ENCODE data around the gene SPINK8. TPM values are rescaled to one million over a fixed set of nuclear protein-coding genes. Genes with fewer than 3 reads are reported as not detected.

Gene SPINK8
- total RNA-seq, 4 donors from 2014 or later, result not detected

- intact Hi-C loops (cut with DNase I), result no loop called here
- no peaks in the 10 kb centered on the region for H3K36me3 ChIP-seq
Observed at GRCh38 chr3:48353987-48354386, 20.5 kb upstream of the SPINK8 start.

GRCh38 chr3:48352546-48352945 is 19.1 kb upstream of the SPINK8 start:
- H3K9me3 ChIP-seq, result no peaks in the 10 kb centered on the region
- WGBS, 2 donors, result 78 to 83% methylated on average over 6 of the region's 6 CpGs
- H3K36me3 ChIP-seq, result no peaks in the 10 kb centered on the region
- no peak for TF ChIP-seq POLR2A (IDR thresholded peaks at IDR 0.05)
- no peak for TF ChIP-seq CTCF (IDR thresholded peaks at IDR 0.05)
- no peak for DNase-seq
- H3K27me3 ChIP-seq, result no peaks in the 10 kb centered on the region
- H3K4me3 ChIP-seq (replicated peaks in 1 of 3), result no peak overlapping the region
- intact Hi-C loops (cut with DNase I), result no loop called here
- H3K27ac ChIP-seq, result no peak overlapping the region
- H3K4me1 ChIP-seq, result no peaks in the 10 kb centered on the region

More at GRCh38 chr3:48353987-48354386, 20.5 kb upstream of the SPINK8 start:
- WGBS, 2 donors, result 91% methylated on average over 4 of the region's 4 CpGs
- H3K27me3 ChIP-seq, result no peaks in the 10 kb centered on the region
- no peak for DNase-seq
- no peaks in the 10 kb centered on the region for H3K4me1 ChIP-seq
- H3K4me3 ChIP-seq (replicated peaks in 1 of 3), result no peak overlapping the region
- no peaks in the 10 kb centered on the region for H3K9me3 ChIP-seq
- TF ChIP-seq POLR2A (IDR thresholded peaks at IDR 0.05) (no peak), CTCF (IDR thresholded peaks at IDR 0.05) (no peak)
- H3K27ac ChIP-seq, result no peak overlapping the region

GRCh38 chr3:48347500-48347899 is 14.0 kb upstream of the SPINK8 start:
- no peaks in the 10 kb centered on the region for H3K27me3 ChIP-seq
- H3K27ac ChIP-seq, result no peak overlapping the region
- no peak for TF ChIP-seq POLR2A (IDR thresholded peaks at IDR 0.05)
- H3K36me3 ChIP-seq, result no peaks in the 10 kb centered on the region
- 90 to 92% methylated on average over 2 to 3 of the region's 3 CpGs for WGBS, 2 donors
- H3K9me3 ChIP-seq, result no peaks in the 10 kb centered on the region
- H3K4me1 ChIP-seq, result no peaks in the 10 kb centered on the region
- intact Hi-C loops (cut with DNase I), result no loop called here
- DNase-seq, result no peak
- no peak overlapping the region for H3K4me3 ChIP-seq (replicated peaks in 1 of 3)

GRCh38 chr3:48345946-48346572 is 12.6 kb upstream of the SPINK8 start:
- Histone ChIP-seq H3K4me1 (no peaks in the 10 kb centered on the region), H3K27me3 (no peaks in the 10 kb centered on the region), H3K36me3 (no peaks in the 10 kb centered on the region), H3K4me3 (replicated peaks in 1 of 3) (no peak overlapping the region), H3K27ac (no peak overlapping the region), H3K9me3 (no peaks in the 10 kb centered on the region)
- DNase-seq, result no peak
- no peak for TF ChIP-seq CTCF (IDR thresholded peaks at IDR 0.05)
- TF ChIP-seq POLR2A (IDR thresholded peaks at IDR 0.05), result no peak
- intact Hi-C loops (cut with DNase I), result no loop called here
- WGBS, 2 donors, result 86% methylated on average over 2 of the region's 2 CpGs

- WGBS, 2 donors, result 24 to 70% methylated on average over 1 of the region's 1 CpG
- Histone ChIP-seq H3K27ac (no peak overlapping the region), H3K36me3 (no peaks in the 10 kb centered on the region), H3K4me1 (no peaks in the 10 kb centered on the region), H3K4me3 (replicated peaks in 1 of 3) (no peak overlapping the region), H3K9me3 (no peaks in the 10 kb centered on the region), H3K27me3 (no peaks in the 10 kb centered on the region)
- no peak for DNase-seq
- TF ChIP-seq CTCF (IDR thresholded peaks at IDR 0.05) (no peak), POLR2A (IDR thresholded peaks at IDR 0.05) (no peak)
- intact Hi-C loops (cut with DNase I), result no loop called here
Observed at GRCh38 chr3:48344867-48345507, 11.5 kb upstream of the SPINK8 start.
